Prostate gland (tissue), 2 donors: ENCODE data around the gene PACS1. TPM values are rescaled to one million over a fixed set of nuclear protein-coding genes. Genes with fewer than 3 reads are reported as not detected.

Experiments
- DNase-seq: peaks from one replicate; pipeline ENCODE4 v3.0.0-alpha.2; 2019; ENCODE audit warnings: low spot score
- H3K27ac ChIP-seq, 2 donors: fragments of 200-600 bp; sonication (generic); 2 replicates each; pipeline ENCODE4 v1.5.1; 2017 to 2019
- H3K27me3 ChIP-seq: fragments of 200-600 bp; sonication (generic); replicated peaks from 2 replicates; pipeline ENCODE4 v1.5.1; 2019; ENCODE audit not compliant: insufficient read depth
- H3K36me3 ChIP-seq, 2 donors: fragments of 200-600 bp; sonication (generic); 1 replicate in 1 of 2; 2 replicates in 1 of 2; pipeline versions ENCODE4 v1.5.1 to v1.8.1; 2017 to 2019
- H3K4me1 ChIP-seq: fragments of 200-600 bp; sonication (generic); replicated peaks from 2 replicates; pipeline ENCODE4 v1.5.1; 2019
- H3K4me3 ChIP-seq, 2 donors: fragments of 200-600 bp; sonication (generic); 2 replicates each; pipeline ENCODE4 v1.5.1; 2017 to 2019
- H3K9me3 ChIP-seq: fragments of 200-600 bp; sonication (generic); 2 replicates; pipeline ENCODE4 v1.5.1; 2017
- POLR2A ChIP-seq: fragments of 450-650 bp; IDR thresholded peaks from one replicate; pipeline ENCODE4 v1.6.1; 2016; ENCODE audit warnings: antibody characterized with exemption, mild to moderate bottlenecking
- POLR2AphosphoS5 ChIP-seq: sonication (generic); formaldehyde crosslinking; IDR thresholded peaks from one replicate; pipeline ENCODE4 v1.6.1; 2017; ENCODE audit warnings: antibody characterized with exemption
- WGBS: methylation state at CpG from one replicate; pipeline ENCODE4 v1.1.5; 2018; 5-methylcytosine and 5-hydroxymethylcytosine counted together
- intact Hi-C: fragments of 100-400 bp; cut with DNase I; formaldehyde crosslinking; loops from one replicate; pipeline ENCODE4 v1.14.2; 2022
- total RNA-seq, 2 donors: library from RNA; depleted of rRNA; stranded (reverse); fragments of >200 nt; gene quantifications; one replicate each; pipeline ENCODE4 v1.1.0, GENCODE V29; 2016
- TF ChIP-seq, protein P1 (sequence below), 4 experiments: fragments of 200-600 bp in 2 of 4; fragments of 450-650 bp in 2 of 4; sonication (generic) in 2 of 4; IDR thresholded peaks; 1 replicate in 3 of 4; 2 replicates in 1 of 4; pipeline ENCODE4 v1.5.1; 2016 to 2019; ENCODE audit warnings: antibody characterized with exemption in 4 of 4, mild to moderate bottlenecking in 2 of 4, moderate library complexity in 2 of 4

The PACS1 gene
- total RNA-seq, 2 donors from 2014 or later: 51.9 to 107 TPM

DNA sequence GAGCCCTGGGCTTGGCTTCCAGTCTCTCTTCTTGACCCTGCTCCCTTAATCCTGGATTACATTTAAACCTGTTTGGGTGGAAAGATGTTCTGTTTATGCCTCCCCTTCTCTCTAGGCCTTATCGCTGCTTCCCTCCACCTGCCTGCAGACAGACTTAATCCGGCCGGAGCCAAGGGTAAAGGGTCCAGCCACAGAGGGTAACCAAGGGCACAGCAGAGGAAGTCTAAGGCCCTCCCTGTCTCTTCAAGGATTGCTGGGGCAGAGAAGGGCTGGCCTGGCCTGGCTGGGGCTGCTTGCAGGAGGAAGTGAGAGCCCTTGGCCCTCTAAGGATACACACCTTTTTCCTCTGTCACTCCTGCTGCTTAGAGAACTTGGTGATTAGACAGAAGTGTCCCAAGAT is 23.2 kb upstream of the PACS1 start:
- no peak for DNase-seq
- no peak for TF ChIP-seq POLR2A
- TF ChIP-seq POLR2AphosphoS5: no peak
- TF ChIP-seq, protein P1, sequence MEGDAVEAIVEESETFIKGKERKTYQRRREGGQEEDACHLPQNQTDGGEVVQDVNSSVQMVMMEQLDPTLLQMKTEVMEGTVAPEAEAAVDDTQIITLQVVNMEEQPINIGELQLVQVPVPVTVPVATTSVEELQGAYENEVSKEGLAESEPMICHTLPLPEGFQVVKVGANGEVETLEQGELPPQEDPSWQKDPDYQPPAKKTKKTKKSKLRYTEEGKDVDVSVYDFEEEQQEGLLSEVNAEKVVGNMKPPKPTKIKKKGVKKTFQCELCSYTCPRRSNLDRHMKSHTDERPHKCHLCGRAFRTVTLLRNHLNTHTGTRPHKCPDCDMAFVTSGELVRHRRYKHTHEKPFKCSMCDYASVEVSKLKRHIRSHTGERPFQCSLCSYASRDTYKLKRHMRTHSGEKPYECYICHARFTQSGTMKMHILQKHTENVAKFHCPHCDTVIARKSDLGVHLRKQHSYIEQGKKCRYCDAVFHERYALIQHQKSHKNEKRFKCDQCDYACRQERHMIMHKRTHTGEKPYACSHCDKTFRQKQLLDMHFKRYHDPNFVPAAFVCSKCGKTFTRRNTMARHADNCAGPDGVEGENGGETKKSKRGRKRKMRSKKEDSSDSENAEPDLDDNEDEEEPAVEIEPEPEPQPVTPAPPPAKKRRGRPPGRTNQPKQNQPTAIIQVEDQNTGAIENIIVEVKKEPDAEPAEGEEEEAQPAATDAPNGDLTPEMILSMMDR (IDR thresholded peaks at IDR 0.05): no peak
- intact Hi-C loops: no loop called here
- Histone ChIP-seq H3K4me1 (peaks cover 4% of the 10 kb centered on the region), H3K9me3 (no peaks in the 10 kb centered on the region), H3K27me3 (no peaks in the 10 kb centered on the region), H3K36me3 (no peaks in the 10 kb centered on the region), H3K4me3 (no peak overlapping the region), H3K27ac (no peak overlapping the region)
- 100% methylated on average over 3 of the region's 3 CpGs for WGBS

DNA sequence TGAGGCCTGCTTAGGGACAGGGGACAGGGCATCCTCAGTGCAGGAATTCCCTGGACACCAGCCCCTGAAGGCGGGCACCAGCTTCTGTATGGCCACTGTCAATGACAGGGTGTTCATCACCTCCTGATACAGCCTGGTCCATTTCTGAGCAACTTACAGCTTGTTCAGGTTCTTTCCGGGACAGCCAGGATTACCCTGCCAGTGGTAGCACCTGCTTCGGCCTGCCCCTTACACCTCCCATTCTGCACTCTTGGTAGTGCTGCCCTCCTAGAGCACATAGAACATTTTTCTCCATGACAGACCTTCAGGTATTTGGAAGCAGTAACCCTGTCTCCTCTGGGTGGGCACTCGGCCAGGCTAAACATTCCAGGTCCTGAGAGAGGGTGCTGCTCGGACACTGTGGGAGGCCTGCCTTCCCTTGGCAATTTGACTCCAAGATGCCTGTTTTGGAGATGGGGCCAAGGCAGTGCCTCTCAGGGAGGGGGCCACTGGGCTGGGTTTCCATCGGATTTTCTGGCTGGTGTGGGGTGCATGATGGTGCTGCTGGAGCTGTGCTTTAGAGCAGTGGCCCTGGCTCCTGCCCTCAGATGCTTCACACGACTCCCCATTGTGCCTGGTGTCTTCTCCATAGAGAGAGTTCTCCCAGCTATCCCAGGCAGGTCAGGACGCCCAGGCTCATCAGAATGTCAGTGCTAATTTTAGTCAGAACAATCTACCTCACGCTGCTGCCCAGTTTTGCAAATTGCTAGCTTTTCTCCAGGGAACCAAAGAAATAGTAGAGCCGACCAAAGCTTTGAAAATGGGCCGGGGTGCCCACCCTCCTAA is 22.3 kb upstream of the PACS1 start:
- no peak for DNase-seq
- WGBS: 68% methylated on average over 11 of the region's 11 CpGs
- Histone ChIP-seq H3K36me3 (no peaks in the 10 kb centered on the region), H3K27me3 (no peaks in the 10 kb centered on the region), H3K9me3 (no peaks in the 10 kb centered on the region), H3K4me3 (no peak overlapping the region), H3K4me1 (peaks cover 4% of the 10 kb centered on the region), H3K27ac (no peak overlapping the region)
- TF ChIP-seq, protein P1 (IDR thresholded peaks at IDR 0.05): no peak
- TF ChIP-seq POLR2AphosphoS5: no peak
- intact Hi-C loops: loop anchor here (2.0 kb wide), 1 partner anchor 45 kb away; the partner anchor contains the start of genes BANF1 and EIF1AD

GRCh38 chr11:66048547-66049323 is 21.3 kb upstream of the PACS1 start, which contains the start of gene GAL3ST3:
Gene GAL3ST3, minus strand, starts transcription at chr11:66049161. Its CDS starts 3,746 bp downstream, at chr11:66045415.
- Histone ChIP-seq H3K4me1 (peaks cover 7% of the 10 kb centered on the region), H3K36me3 (no peaks in the 10 kb centered on the region), H3K27ac (no peak within 1 kb of the TSS), H3K9me3 (no peaks in the 10 kb centered on the region), H3K4me3 (no peak within 1 kb of the TSS), H3K27me3 (no peaks in the 10 kb centered on the region)
- 13% methylated on average over 28 of the region's 39 CpGs for WGBS
- intact Hi-C loops: loop anchor here (2.0 kb wide), 1 partner anchor 46 kb away; the partner anchor contains the start of genes BANF1 and EIF1AD
- TF ChIP-seq POLR2A: no peak
- DNase-seq: no peak

DNA sequence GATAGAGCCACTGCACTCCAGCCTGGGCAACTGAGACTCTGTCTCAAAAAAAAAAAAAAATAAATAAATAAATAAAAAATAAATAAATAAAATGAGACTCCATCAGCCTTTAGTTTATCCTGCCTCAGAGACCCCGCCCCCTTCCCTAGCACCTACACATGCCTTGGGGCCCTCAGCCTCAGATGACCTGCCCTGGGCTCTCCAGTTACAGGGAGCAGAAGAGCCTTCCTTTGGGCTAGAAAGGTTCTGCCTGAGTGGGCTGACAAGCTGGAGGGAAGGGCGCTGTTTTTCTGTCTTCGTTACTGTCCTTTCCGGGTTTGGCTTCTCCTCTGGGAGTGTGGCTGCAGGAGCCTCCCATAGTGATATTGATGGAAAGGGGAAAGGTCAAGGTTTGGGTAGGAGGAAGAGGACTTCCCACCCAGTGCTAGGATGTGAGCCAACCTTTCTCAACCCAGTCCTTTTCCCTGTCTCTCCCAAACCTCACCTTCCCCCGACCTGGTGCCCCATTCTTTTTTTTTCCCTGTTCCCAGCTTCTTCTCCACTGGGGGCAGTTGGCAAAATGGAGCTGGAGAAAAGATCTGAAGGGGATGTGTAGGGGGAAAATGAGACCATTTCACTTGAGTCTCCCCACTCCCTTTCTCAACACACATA is 19.4 kb upstream of the PACS1 start:
- no peaks in the 10 kb centered on the region for H3K9me3 ChIP-seq
- H3K4me1 ChIP-seq: peaks cover 7% of the 10 kb centered on the region
- peak overlapping the region in 1 of 2 donors; percentile 94 for H3K27ac ChIP-seq
- H3K4me3 ChIP-seq: no peak overlapping the region
- intact Hi-C loops: no loop called here
- TF ChIP-seq POLR2AphosphoS5 (no peak), POLR2A (no peak)
- TF ChIP-seq, protein P1 (IDR thresholded peaks at IDR 0.05): no peak
- H3K27me3 ChIP-seq: no peaks in the 10 kb centered on the region
- 82% methylated on average over 5 of the region's 5 CpGs for WGBS
- DNase-seq: no peak
- H3K36me3 ChIP-seq: peaks cover 0 to 4% of the 10 kb centered on the region in 2 donors

- Histone ChIP-seq H3K36me3 (peaks cover 0 to 4% of the 10 kb centered on the region in 2 donors), H3K9me3 (no peaks in the 10 kb centered on the region), H3K27me3 (no peaks in the 10 kb centered on the region), H3K4me3 (peak overlapping the region; percentile 69 to 73), H3K4me1 (peaks cover 7% of the 10 kb centered on the region), H3K27ac (peak overlapping the region; percentile 87 to 94)
- no peak for DNase-seq
- intact Hi-C loops: no loop called here
- TF ChIP-seq, protein P1 (IDR thresholded peaks at IDR 0.05): no peak
- TF ChIP-seq POLR2AphosphoS5 (no peak), POLR2A (no peak)
- WGBS: 19% methylated on average over 12 of the region's 12 CpGs
These were observed 18.7 kb upstream of the PACS1 start for GRCh38 chr11:66051371-66051765.
